B cell (primary cell): Measurements from ENCODE around the gene BLCAP. TPM values are rescaled to one million over a fixed set of nuclear protein-coding genes. Genes with fewer than 3 reads are reported as not detected.

ENCODE experiments used
- ATAC-seq: fragments of 200-7000 bp; cut with Tn5 transposase; one replicate; pipeline ENCODE4 v1.10.0; 2021; ENCODE audit warnings: low read depth, mild to moderate bottlenecking, moderate number of reproducible peaks, moderate library complexity
- CTCF ChIA-PET: fragments of 350-600 bp; sonication (Branson Sonifier 250); formaldehyde crosslinking; loops from one replicate; lab custom pipeline; 2021; ENCODE audit warnings: antibody characterized with exemption, inconsistent platforms; lab: Charles Lee
- POLR2A ChIA-PET: fragments of 350-600 bp; sonication (Branson Sonifier 250); formaldehyde crosslinking; loops from one replicate; lab custom pipeline; 2021; ENCODE audit warnings: antibody characterized with exemption; lab: Charles Lee
- DNase-seq: peaks from one replicate; pipeline ENCODE4 v3.0.0; 2013
- H2AFZ ChIP-seq: 2 replicates; pipeline ENCODE4 v1.6.1; 2012; ENCODE audit warnings: mild to moderate bottlenecking, low read depth, low read length; ENCODE audit not compliant: insufficient read depth, poor library complexity, severe bottlenecking
- H3K27ac ChIP-seq, 2 donors: 1 replicate in 1 of 2; 2 replicates in 1 of 2; pipeline ENCODE4 v1.5.1; 2012 to 2013; ENCODE audit warnings: low read length in 2 of 2, mild to moderate bottlenecking in 2 of 2, moderate library complexity in 1 of 2
- H3K27me3 ChIP-seq, 4 experiments: fragments of 200-600 bp in 1 of 4; sonication (generic) in 1 of 4; replicated peaks in 1 of 4; 1 replicate in 2 of 4; 2 replicates in 2 of 4; pipeline versions ENCODE4 v1.6.1 to v1.7.0; 2013 to 2016; ENCODE audit warnings: low read length in 3 of 4, mild to moderate bottlenecking in 2 of 4, mixed read lengths in 1 of 4, moderate library complexity in 1 of 4; ENCODE audit not compliant: insufficient read depth in 4 of 4, control insufficient read depth in 3 of 4; ENCODE audit errors: control extremely low read depth in 1 of 4
- H3K36me3 ChIP-seq, 2 experiments: replicated peaks in 1 of 2; 1 replicate in 1 of 2; 2 replicates in 1 of 2; pipeline versions ENCODE4 v1.6.1 to v1.7.1; 2013; ENCODE audit warnings: low read length in 1 of 2; ENCODE audit not compliant: insufficient read depth in 2 of 2, control insufficient read depth in 1 of 2; ENCODE audit errors: control extremely low read depth in 1 of 2, extremely low read depth in 1 of 2
- H3K4me1 ChIP-seq, 2 donors: fragments of 200-600 bp in 1 of 2; sonication (generic) in 1 of 2; 1 replicate in 1 of 2; 2 replicates in 1 of 2; pipeline versions ENCODE4 v1.5.1 to v1.6.1; 2013 to 2017; ENCODE audit warnings: low read length in 2 of 2; ENCODE audit not compliant: control insufficient read depth in 2 of 2, insufficient read depth in 2 of 2
- H3K4me2 ChIP-seq: replicated peaks from 2 replicates; pipeline ENCODE3; 2012; ENCODE audit warnings: mild to moderate bottlenecking, low read depth, low read length; ENCODE audit not compliant: poor library complexity, severe bottlenecking
- H3K4me3 ChIP-seq, 5 experiments: fragments of 200-600 bp in 1 of 5; sonication (generic) in 1 of 5; 1 replicate in 3 of 5; 2 replicates in 2 of 5; pipeline versions ENCODE4 v1.5.1 to v1.7.0; 2011 to 2016; ENCODE audit warnings: low read length in 4 of 5, mild to moderate bottlenecking in 4 of 5, low read depth in 2 of 5, control low read depth in 1 of 5, moderate library complexity in 1 of 5; ENCODE audit not compliant: insufficient read depth in 1 of 5; ENCODE audit errors: control extremely low read depth in 1 of 5, extremely low read depth in 1 of 5
- H3K79me2 ChIP-seq: fragments of 200-600 bp; sonication (generic); one replicate; pipeline ENCODE4 v1.6.0; 2016; ENCODE audit warnings: low read length; ENCODE audit not compliant: control insufficient read depth, insufficient read depth
- H3K9ac ChIP-seq: fragments of 200-600 bp; sonication (generic); 2 replicates; pipeline ENCODE4 v1.6.1; 2017; ENCODE audit warnings: mild to moderate bottlenecking, low read length, moderate library complexity
- H3K9me3 ChIP-seq, 3 donors: one replicate each; pipeline versions ENCODE4 v1.6.1 to v1.7.1; 2013; ENCODE audit warnings: low read length in 2 of 3; ENCODE audit not compliant: control insufficient read depth in 2 of 3, insufficient read depth in 1 of 3; ENCODE audit errors: control extremely low read depth in 1 of 3
- H4K20me1 ChIP-seq: 2 replicates; pipeline ENCODE4 v1.6.0; 2012; ENCODE audit warnings: mild to moderate bottlenecking, low read length; ENCODE audit not compliant: insufficient read depth, control insufficient read depth, poor library complexity, severe bottlenecking
- H3K27ac Mint-ChIP-seq: one replicate; pipeline ENCODE4 v1.8.0; 2021; ENCODE audit warnings: mixed read lengths
- H3K27me3 Mint-ChIP-seq: one replicate; pipeline ENCODE4 v1.8.0; 2021; ENCODE audit warnings: mixed read lengths
- H3K4me1 Mint-ChIP-seq: one replicate; pipeline ENCODE4 v1.8.0; 2021; ENCODE audit warnings: mixed read lengths
- H3K4me3 Mint-ChIP-seq: one replicate; pipeline ENCODE4 v1.8.0; 2021; ENCODE audit warnings: mixed read lengths
- H3K9me3 Mint-ChIP-seq: one replicate; pipeline ENCODE4 v1.8.0; 2022; ENCODE audit warnings: mixed read lengths; ENCODE audit not compliant: insufficient read depth
- EZH2 ChIP-seq: IDR thresholded peaks from 2 replicates; pipeline ENCODE4 v1.6.1; 2012; ENCODE audit warnings: borderline replicate concordance, low read depth, mild to moderate bottlenecking, moderate library complexity, low read length; ENCODE audit not compliant: insufficient read depth, poor library complexity, severe bottlenecking
- WGBS: methylation state at CpG from one replicate; pipeline ENCODE4 v1.1.5; 2013; ENCODE audit warnings: missing lambda C conversion rate; ENCODE audit not compliant: insufficient coverage; 5-methylcytosine and 5-hydroxymethylcytosine counted together
- intact Hi-C: fragments of 100-400 bp; cut with micrococcal nuclease; formaldehyde crosslinking; loops from one replicate; pipeline ENCODE4 v1.10.0; 2022
- polyA plus RNA-seq: library from polyadenylated mRNA; depleted of rRNA; stranded (reverse); fragments of >200 nt; gene quantifications from 2 replicates; pipeline ENCODE4 v1.2.3, GENCODE V29; 2012
- total RNA-seq, 2 donors: library from RNA; stranded (reverse); fragments of 120-200 nt in 1 of 2; gene quantifications; 1 replicate in 1 of 2; 2 replicates in 1 of 2; pipeline versions ENCODE4 v1.2.3 to v1.2.4, GENCODE V29; 2013 to 2022
- TF ChIP-seq, protein P1 (sequence below): fragments of 200-600 bp; IDR thresholded peaks from one replicate; pipeline ENCODE4 v1.8.0; 2022; ENCODE audit warnings: antibody characterized with exemption, mild to moderate bottlenecking

BLCAP gene
- total and polyA plus RNA-seq, 2 donors (not counting 1 experiment from before 2014, with no cell fraction given), result 56.2 to 188 TPM

DNA sequence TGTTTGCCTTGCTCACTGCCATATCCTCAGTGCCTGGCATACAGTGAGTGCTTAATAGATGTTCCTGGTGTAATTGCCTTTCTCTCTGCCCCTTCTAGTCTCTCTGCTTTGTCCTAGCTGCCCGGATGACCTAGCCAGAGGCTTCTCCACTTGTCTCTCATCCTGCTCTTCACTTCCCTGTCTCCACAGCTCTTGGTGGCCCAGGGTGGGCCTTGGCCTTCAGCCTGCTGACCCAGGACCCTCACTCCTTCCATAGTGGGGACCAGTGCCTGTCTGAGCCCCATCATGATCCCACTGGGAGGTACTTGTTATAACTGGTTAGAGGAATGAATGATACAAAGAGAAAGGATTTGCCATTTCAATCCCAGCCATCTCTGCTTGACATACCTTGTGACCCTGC is 49.2 kb upstream of the BLCAP start:
- DNase-seq, result no peak
- H3K9ac ChIP-seq, result peak overlapping the region; percentile 23
- peak overlapping the region; percentile 41 for H3K4me3 Mint-ChIP-seq
- ChIA-PET CTCF (interaction anchor here (2.7 kb wide), 1 partner anchor 12 kb away, joined by 19 read pairs; no protein-coding TSS in a partner anchor), POLR2A (no interaction called here)
- H3K27ac Mint-ChIP-seq, result no peak overlapping the region
- no peak overlapping the region for H2AFZ ChIP-seq
- H4K20me1 ChIP-seq, result no peaks in the 10 kb centered on the region
- 83% methylated on average over 1 of the region's 1 CpG for WGBS
- intact Hi-C loops, result loop anchor here (10.0 kb wide), 1 partner anchor 168 kb away; no protein-coding TSS in a partner anchor
- H3K4me3 ChIP-seq, result no peak overlapping the region
- peaks cover 13% of the 10 kb centered on the region for H3K27me3 Mint-ChIP-seq
- H3K4me1 ChIP-seq, result peaks cover 19 to 20% of the 10 kb centered on the region in 2 donors
- peaks cover 0 to 6% (median 2%) of the 10 kb centered on the region in 4 experiments for H3K27me3 ChIP-seq
- no peaks in the 10 kb centered on the region for H3K36me3 ChIP-seq
- peaks cover 26% of the 10 kb centered on the region for H3K4me1 Mint-ChIP-seq
- H3K79me2 ChIP-seq, result no peaks in the 10 kb centered on the region
- H3K9me3 Mint-ChIP-seq, result no peaks in the 10 kb centered on the region
- H3K27ac ChIP-seq, result no peak overlapping the region
- no peaks in the 10 kb centered on the region for H3K9me3 ChIP-seq
- H3K4me2 ChIP-seq, result peak overlapping the region; percentile 52
- TF ChIP-seq, protein P1, sequence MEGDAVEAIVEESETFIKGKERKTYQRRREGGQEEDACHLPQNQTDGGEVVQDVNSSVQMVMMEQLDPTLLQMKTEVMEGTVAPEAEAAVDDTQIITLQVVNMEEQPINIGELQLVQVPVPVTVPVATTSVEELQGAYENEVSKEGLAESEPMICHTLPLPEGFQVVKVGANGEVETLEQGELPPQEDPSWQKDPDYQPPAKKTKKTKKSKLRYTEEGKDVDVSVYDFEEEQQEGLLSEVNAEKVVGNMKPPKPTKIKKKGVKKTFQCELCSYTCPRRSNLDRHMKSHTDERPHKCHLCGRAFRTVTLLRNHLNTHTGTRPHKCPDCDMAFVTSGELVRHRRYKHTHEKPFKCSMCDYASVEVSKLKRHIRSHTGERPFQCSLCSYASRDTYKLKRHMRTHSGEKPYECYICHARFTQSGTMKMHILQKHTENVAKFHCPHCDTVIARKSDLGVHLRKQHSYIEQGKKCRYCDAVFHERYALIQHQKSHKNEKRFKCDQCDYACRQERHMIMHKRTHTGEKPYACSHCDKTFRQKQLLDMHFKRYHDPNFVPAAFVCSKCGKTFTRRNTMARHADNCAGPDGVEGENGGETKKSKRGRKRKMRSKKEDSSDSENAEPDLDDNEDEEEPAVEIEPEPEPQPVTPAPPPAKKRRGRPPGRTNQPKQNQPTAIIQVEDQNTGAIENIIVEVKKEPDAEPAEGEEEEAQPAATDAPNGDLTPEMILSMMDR, result no peak
- TF ChIP-seq EZH2, result no peak
- ATAC-seq, result no peak

DNA sequence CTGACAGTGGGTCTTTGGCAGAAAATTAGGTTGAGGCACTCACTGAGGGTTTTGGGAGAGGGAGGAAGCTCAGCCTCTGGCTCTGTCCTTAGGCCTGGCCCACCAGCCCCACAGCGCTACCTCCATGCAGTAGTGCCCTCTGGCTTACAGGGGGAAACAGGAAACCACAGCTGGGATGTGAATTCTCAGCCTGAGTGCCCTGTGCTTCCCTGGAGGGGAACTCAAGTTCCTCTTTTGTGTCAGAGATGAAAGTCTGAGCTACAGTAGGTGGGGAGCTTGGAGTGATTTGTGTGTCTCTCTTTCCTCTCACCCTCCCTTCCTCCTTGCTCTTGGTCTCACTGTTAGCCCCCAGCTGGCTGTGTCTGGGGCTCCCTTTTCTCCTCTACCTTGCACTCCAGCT is 48.2 kb upstream of the BLCAP start:
- H3K27me3 Mint-ChIP-seq, result peaks cover 13% of the 10 kb centered on the region
- Histone ChIP-seq H3K4me2 (peak overlapping the region; percentile 52), H4K20me1 (no peaks in the 10 kb centered on the region), H3K4me3 (no peak overlapping the region), H3K4me1 (peaks cover 19 to 20% of the 10 kb centered on the region in 2 donors), H3K9me3 (no peaks in the 10 kb centered on the region), H3K36me3 (no peaks in the 10 kb centered on the region), H3K27me3 (peaks cover 0 to 9% (median under 1%) of the 10 kb centered on the region in 4 experiments), H3K79me2 (no peaks in the 10 kb centered on the region), H3K9ac (no peak overlapping the region), H3K27ac (peak overlapping the region in 1 of 2 donors; percentile 4), H2AFZ (no peak overlapping the region)
- ChIA-PET CTCF (interaction anchor here (0.7 to 2.7 kb wide), 5 partner anchors 11 to 646 kb away, joined by 3 to 19 read pairs (median 4); no protein-coding TSS in a partner anchor), POLR2A (no interaction called here)
- peaks cover 26% of the 10 kb centered on the region for H3K4me1 Mint-ChIP-seq
- H3K9me3 Mint-ChIP-seq, result no peaks in the 10 kb centered on the region
- WGBS, result no CpG with 5 or more reads among the region's 1 CpG
- TF ChIP-seq, protein P1, result no peak
- TF ChIP-seq EZH2, result no peak
- H3K27ac Mint-ChIP-seq, result no peak overlapping the region
- H3K4me3 Mint-ChIP-seq, result no peak overlapping the region
- peak; percentile 51 for DNase-seq
- intact Hi-C loops, result loop anchor here (10.0 kb wide), 1 partner anchor 169 kb away; no protein-coding TSS in a partner anchor
- peak; percentile 65 for ATAC-seq
